Adrenal gland (tissue), 5 donors: ENCODE data around the gene MFN2.

Experiments
- CTCF ChIP-seq, 6 experiments: fragments of 450-650 bp in 4 of 6; fragments of 200-600 bp in 2 of 6; sonication (generic) in 1 of 6; IDR thresholded peaks; 1 replicate in 5 of 6; 2 replicates in 1 of 6; pipeline versions ENCODE4 v1.5.1 to v1.8.0; 2016 to 2021; ENCODE audit warnings: antibody characterized with exemption in 6 of 6, mild to moderate bottlenecking in 2 of 6, moderate library complexity in 1 of 6
- POLR2A ChIP-seq, 2 donors: fragments of 450-650 bp; IDR thresholded peaks; one replicate each; pipeline ENCODE4 v1.6.1; 2017; ENCODE audit warnings: antibody characterized with exemption in 2 of 2, mild to moderate bottlenecking in 2 of 2, moderate library complexity in 1 of 2
- donor health status: DM: no; HTN: no; CAD: no.

GRCh38 chr1:11997081-11997850, 17.0 kb downstream of the MFN2 start:
- TF ChIP-seq POLR2A (IDR thresholded peaks at IDR 0.05) (no peak), CTCF (IDR thresholded peaks at IDR 0.05) (no peak)
